ENCODE results near the gene ASCC3.
A peak's percentile ranks its signal among the peaks of the same experiment; 100 is the strongest.

Gene ASCC3

DNA sequence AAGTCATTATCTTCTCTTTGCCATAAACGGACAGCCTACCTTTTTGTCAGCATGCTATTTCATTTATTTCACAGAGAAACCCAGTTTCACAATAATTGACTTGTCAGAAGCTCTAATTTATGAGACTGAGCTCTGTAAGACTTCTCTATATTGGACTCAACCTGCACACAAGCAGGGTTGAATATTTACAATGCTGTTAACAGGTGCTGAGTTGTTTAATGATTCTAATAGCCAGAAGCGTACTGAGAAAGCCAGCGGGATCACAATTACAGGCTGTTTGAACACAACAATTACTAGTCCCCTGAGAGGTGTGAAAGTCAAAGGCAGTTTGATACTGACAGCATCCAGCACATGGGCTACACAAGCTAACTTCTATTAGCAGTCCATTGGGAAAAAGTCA, 288.2 kb downstream of the ASCC3 start:
- no peak for DNase-seq (ENCODE audit: low read depth in 2 of 2)
- no peak overlapping the region for H3K4me3 ChIP-seq (replicated peaks in 1 of 2; ENCODE audit: low read depth in 2 of 2, low read length in 2 of 2)
- TF ChIP-seq, protein P1, sequence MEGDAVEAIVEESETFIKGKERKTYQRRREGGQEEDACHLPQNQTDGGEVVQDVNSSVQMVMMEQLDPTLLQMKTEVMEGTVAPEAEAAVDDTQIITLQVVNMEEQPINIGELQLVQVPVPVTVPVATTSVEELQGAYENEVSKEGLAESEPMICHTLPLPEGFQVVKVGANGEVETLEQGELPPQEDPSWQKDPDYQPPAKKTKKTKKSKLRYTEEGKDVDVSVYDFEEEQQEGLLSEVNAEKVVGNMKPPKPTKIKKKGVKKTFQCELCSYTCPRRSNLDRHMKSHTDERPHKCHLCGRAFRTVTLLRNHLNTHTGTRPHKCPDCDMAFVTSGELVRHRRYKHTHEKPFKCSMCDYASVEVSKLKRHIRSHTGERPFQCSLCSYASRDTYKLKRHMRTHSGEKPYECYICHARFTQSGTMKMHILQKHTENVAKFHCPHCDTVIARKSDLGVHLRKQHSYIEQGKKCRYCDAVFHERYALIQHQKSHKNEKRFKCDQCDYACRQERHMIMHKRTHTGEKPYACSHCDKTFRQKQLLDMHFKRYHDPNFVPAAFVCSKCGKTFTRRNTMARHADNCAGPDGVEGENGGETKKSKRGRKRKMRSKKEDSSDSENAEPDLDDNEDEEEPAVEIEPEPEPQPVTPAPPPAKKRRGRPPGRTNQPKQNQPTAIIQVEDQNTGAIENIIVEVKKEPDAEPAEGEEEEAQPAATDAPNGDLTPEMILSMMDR (IDR thresholded peaks at IDR 0.05; ENCODE audit: low read depth, low read length), result no peak

DNA sequence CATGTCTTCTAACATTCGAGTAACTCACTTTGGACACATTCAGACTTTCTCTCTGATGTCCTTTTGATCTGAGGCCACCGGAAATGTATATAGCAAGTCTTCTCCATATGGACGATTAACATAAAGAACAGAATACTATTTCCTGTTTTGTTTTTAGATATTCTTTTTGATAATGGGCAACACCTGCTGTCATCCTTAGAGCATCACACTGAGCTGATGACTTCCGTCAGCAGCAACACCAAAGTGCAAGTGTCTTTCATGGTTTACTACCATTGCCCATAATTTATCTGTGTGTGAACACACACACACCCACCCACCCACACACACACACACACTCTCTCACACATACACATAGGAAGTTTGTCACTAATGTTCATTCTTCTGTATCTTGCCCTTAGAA, 303.7 kb downstream of the ASCC3 start:
- DNase-seq (ENCODE audit: low read depth in 2 of 2), result no peak
- no peak overlapping the region for H3K4me3 ChIP-seq (replicated peaks in 1 of 2; ENCODE audit: low read depth in 2 of 2, low read length in 2 of 2)
- TF ChIP-seq, protein P1 (IDR thresholded peaks at IDR 0.05; ENCODE audit: low read depth, low read length), result no peak

- TF ChIP-seq, protein P1 (IDR thresholded peaks at IDR 0.05; ENCODE audit: low read depth, low read length), result no peak
- no peak overlapping the region for H3K4me3 ChIP-seq (replicated peaks in 1 of 2; ENCODE audit: low read depth in 2 of 2, low read length in 2 of 2)
- DNase-seq (ENCODE audit: low read depth in 2 of 2), result no peak
Measured at GRCh38 chr6:100575921-100576320, 305.2 kb downstream of the ASCC3 start.

- TF ChIP-seq, protein P1 (IDR thresholded peaks at IDR 0.05; ENCODE audit: low read depth, low read length), result no peak
- H3K4me3 ChIP-seq (replicated peaks in 1 of 2; ENCODE audit: low read depth in 2 of 2, low read length in 2 of 2), result no peak overlapping the region
- DNase-seq (ENCODE audit: low read depth in 2 of 2), result no peak
Measured at GRCh38 chr6:100574836-100575235, 306.3 kb downstream of the ASCC3 start.

DNA sequence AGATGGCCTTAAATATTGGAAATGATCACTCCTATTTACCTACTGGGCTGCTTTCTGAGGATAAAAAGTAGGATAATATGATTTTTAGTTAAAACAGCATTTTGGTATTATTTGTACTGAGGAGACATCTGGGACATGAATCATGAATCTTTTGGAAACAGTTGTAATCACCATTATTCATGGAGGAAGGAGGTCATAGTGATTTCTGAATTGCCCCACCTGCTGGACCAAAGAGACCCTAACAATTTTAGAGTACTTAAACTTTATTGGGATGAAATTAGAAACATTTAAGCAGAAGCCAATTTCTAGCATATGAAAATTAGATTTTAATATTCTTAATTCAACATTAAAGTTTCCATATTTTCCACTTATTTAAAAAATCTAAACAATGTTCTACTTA, 308.0 kb downstream of the ASCC3 start:
- H3K4me3 ChIP-seq (replicated peaks in 1 of 2; ENCODE audit: low read depth in 2 of 2, low read length in 2 of 2), result no peak overlapping the region
- DNase-seq (ENCODE audit: low read depth in 2 of 2), result peak; percentile 54 to 83
- TF ChIP-seq, protein P1 (IDR thresholded peaks at IDR 0.05; ENCODE audit: low read depth, low read length), result peak; percentile 46

DNA sequence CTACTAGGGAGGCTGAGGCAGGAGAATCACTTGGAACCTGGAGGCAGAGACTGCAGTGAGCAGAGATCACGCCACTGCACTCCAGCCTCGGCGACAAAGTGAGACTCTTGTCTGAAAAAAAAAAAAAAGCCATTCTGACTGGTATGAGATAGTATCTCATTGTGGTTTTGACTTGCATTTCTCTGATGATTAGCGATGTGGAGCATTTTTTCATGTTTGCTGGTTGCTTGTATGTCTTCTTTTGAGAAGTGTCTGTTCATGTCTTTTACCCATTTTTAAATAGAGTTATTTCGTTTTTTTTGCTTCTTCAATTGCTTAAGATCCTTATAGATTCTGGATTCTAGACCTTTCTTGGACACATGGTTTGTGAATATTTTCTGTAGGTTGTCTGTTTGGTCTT, 312.9 kb downstream of the ASCC3 start:
- H3K4me3 ChIP-seq (replicated peaks in 1 of 2; ENCODE audit: low read depth in 2 of 2, low read length in 2 of 2), result no peak overlapping the region
- no peak for DNase-seq (ENCODE audit: low read depth in 2 of 2)
- TF ChIP-seq, protein P1 (IDR thresholded peaks at IDR 0.05; ENCODE audit: low read depth, low read length), result no peak

- DNase-seq (ENCODE audit: low read depth in 2 of 2), result no peak
- TF ChIP-seq, protein P1 (IDR thresholded peaks at IDR 0.05; ENCODE audit: low read depth, low read length), result no peak
- no peak overlapping the region for H3K4me3 ChIP-seq (replicated peaks in 1 of 2; ENCODE audit: low read depth in 2 of 2, low read length in 2 of 2)
Measured at GRCh38 chr6:100566563-100566962, 314.6 kb downstream of the ASCC3 start.

All from cardiac fibroblast (primary cell).